Measurements from ENCODE around the gene CPSF3.

GRCh38 chr2:9477914-9478313 lies 54.5 kb downstream of the CPSF3 start:
- TF ChIP-seq POLR2A (IDR thresholded peaks at IDR 0.05; ENCODE audit: low read length): no peak
- TF ChIP-seq, protein P1, sequence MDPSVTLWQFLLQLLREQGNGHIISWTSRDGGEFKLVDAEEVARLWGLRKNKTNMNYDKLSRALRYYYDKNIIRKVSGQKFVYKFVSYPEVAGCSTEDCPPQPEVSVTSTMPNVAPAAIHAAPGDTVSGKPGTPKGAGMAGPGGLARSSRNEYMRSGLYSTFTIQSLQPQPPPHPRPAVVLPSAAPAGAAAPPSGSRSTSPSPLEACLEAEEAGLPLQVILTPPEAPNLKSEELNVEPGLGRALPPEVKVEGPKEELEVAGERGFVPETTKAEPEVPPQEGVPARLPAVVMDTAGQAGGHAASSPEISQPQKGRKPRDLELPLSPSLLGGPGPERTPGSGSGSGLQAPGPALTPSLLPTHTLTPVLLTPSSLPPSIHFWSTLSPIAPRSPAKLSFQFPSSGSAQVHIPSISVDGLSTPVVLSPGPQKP (IDR thresholded peaks at IDR 0.05; ENCODE audit: low read depth, low read length): no peak
- TF ChIP-seq, protein P2, sequence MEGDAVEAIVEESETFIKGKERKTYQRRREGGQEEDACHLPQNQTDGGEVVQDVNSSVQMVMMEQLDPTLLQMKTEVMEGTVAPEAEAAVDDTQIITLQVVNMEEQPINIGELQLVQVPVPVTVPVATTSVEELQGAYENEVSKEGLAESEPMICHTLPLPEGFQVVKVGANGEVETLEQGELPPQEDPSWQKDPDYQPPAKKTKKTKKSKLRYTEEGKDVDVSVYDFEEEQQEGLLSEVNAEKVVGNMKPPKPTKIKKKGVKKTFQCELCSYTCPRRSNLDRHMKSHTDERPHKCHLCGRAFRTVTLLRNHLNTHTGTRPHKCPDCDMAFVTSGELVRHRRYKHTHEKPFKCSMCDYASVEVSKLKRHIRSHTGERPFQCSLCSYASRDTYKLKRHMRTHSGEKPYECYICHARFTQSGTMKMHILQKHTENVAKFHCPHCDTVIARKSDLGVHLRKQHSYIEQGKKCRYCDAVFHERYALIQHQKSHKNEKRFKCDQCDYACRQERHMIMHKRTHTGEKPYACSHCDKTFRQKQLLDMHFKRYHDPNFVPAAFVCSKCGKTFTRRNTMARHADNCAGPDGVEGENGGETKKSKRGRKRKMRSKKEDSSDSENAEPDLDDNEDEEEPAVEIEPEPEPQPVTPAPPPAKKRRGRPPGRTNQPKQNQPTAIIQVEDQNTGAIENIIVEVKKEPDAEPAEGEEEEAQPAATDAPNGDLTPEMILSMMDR (IDR thresholded peaks at IDR 0.05): no peak
- no peak for TF ChIP-seq HOXA7 (CRISPR knock-in tag; IDR thresholded peaks at IDR 0.05)
- TF ChIP-seq SREBF2 (IDR thresholded peaks at IDR 0.05): no peak

Data from A549 (cell line).